HCT116 (cell line): ENCODE data around the gene NR1D2. TPM values are rescaled to one million over a fixed set of nuclear protein-coding genes. Genes with fewer than 3 reads are reported as not detected.

Experiments
- ATAC-seq: fragments of 200-7000 bp; cut with Tn5 transposase; 2 replicates; pipeline ENCODE4 v1.9.1; 2020; ENCODE audit warnings: mild to moderate bottlenecking, moderate library complexity
- BruUV-seq: library from RNA; stranded (reverse); fragments of 400-500 nt; replicated peaks from 2 replicates; lab custom pipeline; 2021; lab: Mats Ljungman, UMichigan
- CTCF ChIA-PET: fragments of 300-600 bp; sonication (Branson Sonifier 250); formaldehyde crosslinking; loops from one replicate; lab custom pipeline; 2021; ENCODE audit warnings: antibody characterized with exemption; lab: Charles Lee
- POLR2A ChIA-PET: fragments of 300-600, 350-600 bp; sonication (Branson Sonifier 250); formaldehyde crosslinking; loops from one replicate; lab custom pipeline; 2021; ENCODE audit warnings: antibody characterized with exemption; lab: Charles Lee
- RAD21 ChIA-PET, 2 experiments: fragments of 300-600 bp; sonication (Branson Sonifier 250); formaldehyde crosslinking; loops; one replicate each; lab custom pipeline; 2023; ENCODE audit warnings: low total read pairs in 2 of 2; ENCODE audit not compliant: uncharacterized antibody in 2 of 2, unreplicated experiment in 2 of 2, low non-redundant PET in 1 of 2; lab: Charles Lee
- DNase-seq: peaks from one replicate; pipeline ENCODE4 v3.0.0-alpha.2; 2010; ENCODE audit warnings: low read depth, low spot score
- H2AFZ ChIP-seq: fragments of 200-600 bp; shearing (Covaris generic), sonication (generic); 2 replicates; pipeline ENCODE4 v1.6.1; 2017; ENCODE audit warnings: low read depth, mixed run types, mixed read lengths, antibody characterized with exemption, low read length; ENCODE audit not compliant: poor library complexity, severe bottlenecking
- H3K27ac ChIP-seq: 2 replicates; pipeline ENCODE4 v1.5.1; 2012; ENCODE audit warnings: low read depth, low read length
- H3K27me3 ChIP-seq: fragments of 200-600 bp; sonication (generic); 2 replicates; pipeline ENCODE4 v1.6.1; 2016; ENCODE audit warnings: mixed run types, low read length, mixed read lengths; ENCODE audit not compliant: insufficient read depth
- H3K36me3 ChIP-seq, 2 experiments: fragments of 200-500 bp in 1 of 2; fragments of 200-600 bp in 1 of 2; sonication (Bioruptor generic) in 1 of 2; sonication (generic) in 1 of 2; 2 replicates each; pipeline versions ENCODE4 v1.5.1 to v1.6.1; 2014 to 2016; ENCODE audit warnings: low read length in 2 of 2, inconsistent platforms in 1 of 2, mixed read lengths in 1 of 2, mixed run types in 1 of 2; ENCODE audit not compliant: insufficient read depth in 2 of 2, control insufficient read depth in 1 of 2
- H3K4me1 ChIP-seq, 2 experiments: fragments of 200-600 bp in 1 of 2; sonication (generic) in 1 of 2; 2 replicates each; pipeline versions ENCODE4 v1.5.1 to v1.6.1; 2012 to 2017; ENCODE audit warnings: low read length in 2 of 2, inconsistent platforms in 1 of 2, mild to moderate bottlenecking in 1 of 2, mixed read lengths in 1 of 2, mixed run types in 1 of 2, moderate library complexity in 1 of 2; ENCODE audit not compliant: insufficient read depth in 2 of 2, control insufficient read depth in 1 of 2
- H3K4me2 ChIP-seq: fragments of 200-600 bp; sonication (generic); 2 replicates; pipeline ENCODE4 v1.6.1; 2017; ENCODE audit warnings: mixed run types, low read length, mixed read lengths
- H3K4me3 ChIP-seq, 2 experiments: fragments of 200-600 bp in 1 of 2; sonication (generic) in 1 of 2; replicated peaks in 1 of 2; 2 replicates each; pipeline ENCODE4 v1.5.1; 2011 to 2016; ENCODE audit warnings: low read length in 2 of 2, control low read depth in 1 of 2, low read depth in 1 of 2, mild to moderate bottlenecking in 1 of 2, mixed read lengths in 1 of 2, mixed run types in 1 of 2
- H3K79me2 ChIP-seq: fragments of 200-600 bp; sonication (generic); 2 replicates; pipeline ENCODE4 v1.6.1; 2017; ENCODE audit warnings: mild to moderate bottlenecking, mixed run types, low read length, moderate library complexity, mixed read lengths; ENCODE audit not compliant: insufficient read depth
- H3K9ac ChIP-seq: fragments of 200-600 bp; sonication (generic); 2 replicates; pipeline ENCODE4 v1.6.1; 2016; ENCODE audit warnings: low read length, mixed read lengths
- H3K9me2 ChIP-seq: fragments of 200-600 bp; sonication (generic), shearing (Covaris generic); 2 replicates; pipeline ENCODE4 v1.6.1; 2017; ENCODE audit warnings: mixed run types, mild to moderate bottlenecking, moderate library complexity; ENCODE audit not compliant: insufficient read depth
- H3K9me3 ChIP-seq, 2 experiments: fragments of 200-500 bp in 1 of 2; fragments of 200-600 bp in 1 of 2; sonication (Bioruptor generic) in 1 of 2; sonication (generic) in 1 of 2; 2 replicates each; pipeline ENCODE4 v1.6.1; 2014 to 2017; ENCODE audit warnings: low read length in 2 of 2, mixed read lengths in 2 of 2, inconsistent platforms in 1 of 2, low read depth in 1 of 2, mild to moderate bottlenecking in 1 of 2, mixed run types in 1 of 2, moderate library complexity in 1 of 2; ENCODE audit not compliant: control insufficient read depth in 1 of 2, insufficient read depth in 1 of 2
- H4K20me1 ChIP-seq: fragments of 200-600 bp; sonication (generic), shearing (Covaris generic); 2 replicates; pipeline ENCODE4 v1.6.1; 2017; ENCODE audit warnings: mixed run types, mild to moderate bottlenecking, moderate library complexity; ENCODE audit not compliant: insufficient read depth
- CBX3 ChIP-seq: IDR thresholded peaks from 2 replicates; pipeline ENCODE4 v1.6.1; 2012; ENCODE audit warnings: low read depth
- ELF1 ChIP-seq: IDR thresholded peaks from 2 replicates; pipeline ENCODE4 v1.6.1; 2012; ENCODE audit warnings: low read depth, borderline replicate concordance
- EZH2 ChIP-seq: fragments of 200-600 bp; sonication (generic); IDR thresholded peaks from 2 replicates; pipeline ENCODE4 v1.6.1; 2017; ENCODE audit warnings: antibody characterized with exemption, mixed run types
- EZH2phosphoT487 ChIP-seq: fragments of 200-600 bp; IDR thresholded peaks from 2 replicates; pipeline ENCODE4 v1.6.1; 2018; ENCODE audit warnings: antibody characterized with exemption, borderline replicate concordance
- MAX ChIP-seq: IDR thresholded peaks from 2 replicates; pipeline ENCODE4 v1.6.1; 2012
- POLR2A ChIP-seq: IDR thresholded peaks from 2 replicates; pipeline ENCODE4 v1.7.0; 2011; ENCODE audit warnings: borderline replicate concordance; ENCODE audit not compliant: insufficient read depth, insufficient read length; ENCODE audit errors: extremely low read depth
- REST ChIP-seq: IDR thresholded peaks from 2 replicates; pipeline ENCODE4 v1.6.1; 2012; ENCODE audit warnings: low read depth
- SP1 ChIP-seq: IDR thresholded peaks from 2 replicates; pipeline ENCODE4 v1.6.1; 2012; ENCODE audit warnings: low read depth
- SRF ChIP-seq: IDR thresholded peaks from 2 replicates; pipeline ENCODE4 v1.6.1; 2012; ENCODE audit warnings: low read depth
- TCF7L2 ChIP-seq: IDR thresholded peaks from 2 replicates; pipeline ENCODE4 v1.7.0; 2011; ENCODE audit warnings: borderline replicate concordance, inconsistent platforms; ENCODE audit not compliant: insufficient read depth, insufficient read length; ENCODE audit errors: extremely low read depth
- YY1 ChIP-seq: IDR thresholded peaks from 2 replicates; pipeline ENCODE4 v1.6.1; 2011; ENCODE audit warnings: low read length, low read depth, moderate library complexity, mild to moderate bottlenecking; ENCODE audit not compliant: insufficient replicate concordance; ENCODE audit errors: extremely low read depth
- ZBTB33 ChIP-seq: IDR thresholded peaks from 2 replicates; pipeline ENCODE4 v1.6.1; 2011; ENCODE audit warnings: mild to moderate bottlenecking, low read length, moderate library complexity; ENCODE audit not compliant: insufficient replicate concordance; ENCODE audit errors: extremely low read depth
- ZFX ChIP-seq: fragments of 450-650 bp; IDR thresholded peaks from 2 replicates; pipeline ENCODE4 v1.6.1; 2017
- ZNF274 ChIP-seq: fragments of 200-500 bp; sonication (Bioruptor generic); IDR thresholded peaks from 2 replicates; pipeline ENCODE4 v1.6.1; 2014; ENCODE audit warnings: mild to moderate bottlenecking, low read depth, low read length, inconsistent platforms
- intact Hi-C: fragments of 100-400 bp; cut with micrococcal nuclease; formaldehyde crosslinking; loops from 2 replicates; pipeline ENCODE4 v1.10.0; 2022
- total RNA-seq: library from RNA; stranded (reverse); gene quantifications from one replicate; pipeline ENCODE4 v1.2.1, GENCODE V29; 2021; ENCODE audit not compliant: unreplicated experiment

NR1D2 gene
- total RNA-seq, 1 experiment from 2014 or later = 60.9 TPM

GRCh38 chr3:23979569-23979968 is 34.5 kb downstream of the NR1D2 start:
- no peaks in the 10 kb centered on the region for H3K79me2 ChIP-seq
- no peak overlapping the region for H2AFZ ChIP-seq
- no peak for DNase-seq
- CTCF ChIA-PET = no interaction called here
- no peak overlapping the region for H3K4me2 ChIP-seq
- H3K9me2 ChIP-seq = no peaks in the 10 kb centered on the region
- H4K20me1 ChIP-seq = no peaks in the 10 kb centered on the region
- no peaks in the 10 kb centered on the region for H3K27me3 ChIP-seq
- H3K9ac ChIP-seq = no peak overlapping the region
- no peak for ATAC-seq
- H3K27ac ChIP-seq = no peak overlapping the region
- no TSS peak for BruUV-seq
- intact Hi-C loops = no loop called here
- H3K9me3 ChIP-seq = no peaks in the 10 kb centered on the region
- no peak overlapping the region for H3K4me3 ChIP-seq
- POLR2A ChIA-PET = no interaction called here
- RAD21 ChIA-PET = no interaction called here
- peaks cover 0 to 17% of the 10 kb centered on the region in 2 experiments; a peak in 2 of 4 replicates for H3K36me3 ChIP-seq
- H3K4me1 ChIP-seq = no peaks in the 10 kb centered on the region
- TF ChIP-seq TCF7L2 (no peak), EZH2 (no peak), REST (no peak), ZFX (no peak), ZBTB33 (no peak), SRF (no peak), MAX (no peak), SP1 (no peak), YY1 (no peak), ELF1 (no peak), POLR2A (no peak), EZH2phosphoT487 (no peak), CBX3 (no peak), ZNF274 (no peak)
